SK-N-SH (cell line): Measurements from ENCODE around the gene RPRML. TPM values are rescaled to one million over a fixed set of nuclear protein-coding genes. Genes with fewer than 3 reads are reported as not detected.

Experiments used
- CTCF ChIA-PET: fragments of 300-600, 350-600 bp; formaldehyde crosslinking; extraction: SDS; loops from one replicate; lab custom pipeline; 2021; lab: Yijun Ruan, JAX
- POLR2A ChIA-PET: fragments of 350-600 bp; sonication (Branson Sonifier 250); formaldehyde crosslinking; extraction: SDS; loops from one replicate; lab custom pipeline; 2020; ENCODE audit warnings: antibody characterized with exemption, inconsistent platforms; lab: Yijun Ruan, JAX
- DNase-seq: peaks from one replicate; pipeline ENCODE4 v3.0.0; 2012
- H2AFZ ChIP-seq: fragments of 200-600 bp; sonication (generic); 2 replicates; pipeline ENCODE4 v1.8.1; 2016; ENCODE audit warnings: antibody characterized with exemption, mild to moderate bottlenecking, low read depth
- H3F3A ChIP-seq: fragments of 200-600 bp; sonication (generic); replicated peaks from 2 replicates; pipeline ENCODE3; 2016; ENCODE audit warnings: antibody characterized with exemption, mild to moderate bottlenecking; ENCODE audit not compliant: insufficient read depth
- H3K27ac ChIP-seq, 2 experiments: fragments of 200-500 bp in 1 of 2; fragments of 200-600 bp in 1 of 2; sonication (Bioruptor generic) in 1 of 2; sonication (generic), shearing (Covaris generic) in 1 of 2; 2 replicates each; pipeline versions ENCODE4 v1.5.1 to v1.6.1; 2014 to 2016; ENCODE audit warnings: low read depth in 2 of 2, inconsistent platforms in 1 of 2, low read length in 1 of 2, mild to moderate bottlenecking in 1 of 2, mixed read lengths in 1 of 2
- H3K27me3 ChIP-seq: fragments of 200-600 bp; sonication (generic), shearing (Covaris generic); 2 replicates; pipeline ENCODE4 v1.6.1; 2016; ENCODE audit warnings: mixed run types; ENCODE audit not compliant: insufficient read depth
- H3K36me3 ChIP-seq, 2 experiments: fragments of 200-500 bp in 1 of 2; fragments of 200-600 bp in 1 of 2; sonication (Bioruptor generic) in 1 of 2; sonication (generic) in 1 of 2; replicated peaks in 1 of 2; 2 replicates each; pipeline versions ENCODE3 to v1.5.1; 2014 to 2016; ENCODE audit warnings: low read length in 1 of 2, mild to moderate bottlenecking in 1 of 2; ENCODE audit not compliant: insufficient read depth in 2 of 2, control insufficient read depth in 1 of 2
- H3K4me1 ChIP-seq, 2 experiments: fragments of 200-500 bp in 1 of 2; fragments of 200-600 bp in 1 of 2; sonication (Bioruptor generic) in 1 of 2; sonication (generic), shearing (Covaris generic) in 1 of 2; 2 replicates each; pipeline versions ENCODE4 v1.5.1 to v1.6.1; 2014 to 2016; ENCODE audit warnings: low read depth in 1 of 2, low read length in 1 of 2, mixed run types in 1 of 2; ENCODE audit not compliant: insufficient read depth in 2 of 2, control insufficient read depth in 1 of 2
- H3K4me2 ChIP-seq: fragments of 200-600 bp; sonication (generic), shearing (Covaris generic); 2 replicates; pipeline ENCODE4 v1.6.1; 2017; ENCODE audit warnings: mixed run types
- H3K4me3 ChIP-seq, 2 experiments: fragments of 200-500 bp in 1 of 2; fragments of 200-600 bp in 1 of 2; sonication (Bioruptor generic) in 1 of 2; sonication (generic), shearing (Covaris generic) in 1 of 2; 2 replicates each; pipeline versions ENCODE4 v1.5.1 to v1.8.1; 2014 to 2016; ENCODE audit warnings: low read depth in 2 of 2, inconsistent platforms in 1 of 2, low read length in 1 of 2, mild to moderate bottlenecking in 1 of 2, mixed read lengths in 1 of 2, moderate library complexity in 1 of 2
- H3K79me2 ChIP-seq: fragments of 200-600 bp; sonication (generic); 2 replicates; pipeline ENCODE4 v1.8.1; 2017; ENCODE audit warnings: mild to moderate bottlenecking; ENCODE audit not compliant: insufficient read depth
- H3K9ac ChIP-seq: fragments of 200-600 bp; sonication (generic); 2 replicates; pipeline ENCODE4 v1.6.1; 2017; ENCODE audit warnings: mixed run types
- H3K9me2 ChIP-seq: fragments of 200-600 bp; sonication (generic); 2 replicates; pipeline ENCODE4 v1.6.1; 2017; ENCODE audit warnings: mixed run types
- H3K9me3 ChIP-seq: fragments of 200-600 bp; sonication (generic); 2 replicates; pipeline ENCODE4 v1.6.1; 2017; ENCODE audit warnings: mixed run types, mild to moderate bottlenecking, moderate library complexity
- H4K20me1 ChIP-seq: fragments of 200-600 bp; sonication (generic); 2 replicates; pipeline ENCODE4 v1.6.1; 2017; ENCODE audit warnings: mild to moderate bottlenecking, mixed run types; ENCODE audit not compliant: insufficient read depth
- CHD2 ChIP-seq: fragments of 150-350 bp; IDR thresholded peaks from 2 replicates; pipeline ENCODE4 v1.6.1; 2018; ENCODE audit warnings: low read length; ENCODE audit not compliant: partially characterized antibody
- ELF1 ChIP-seq: IDR thresholded peaks from 2 replicates; pipeline ENCODE4 v1.4.0; 2012
- EP300 ChIP-seq, 2 experiments: IDR thresholded peaks; 2 replicates each; pipeline versions ENCODE4 v1.4.0 to v1.6.1; 2012; ENCODE audit warnings: borderline replicate concordance in 1 of 2, low read depth in 1 of 2, low read length in 1 of 2
- FOXJ3 ChIP-seq: sonication (generic); formaldehyde crosslinking; IDR thresholded peaks from 2 replicates; pipeline ENCODE4 v1.5.1; 2020; ENCODE audit warnings: mild to moderate bottlenecking, missing genetic modification reagents
- FOXM1 ChIP-seq: IDR thresholded peaks from 2 replicates; pipeline ENCODE4 v1.4.0; 2012; ENCODE audit warnings: low read depth, mild to moderate bottlenecking
- GATA2 ChIP-seq: sonication (generic); formaldehyde crosslinking; IDR thresholded peaks from 2 replicates; pipeline ENCODE4 v1.5.0; 2020; ENCODE audit warnings: mild to moderate bottlenecking, missing genetic modification reagents
- MXI1 ChIP-seq: IDR thresholded peaks from 2 replicates; pipeline ENCODE4 v1.6.1; 2012; ENCODE audit warnings: mild to moderate bottlenecking, low read depth, low read length, improper control_type of control experiment
- RCOR1 ChIP-seq: fragments of 150-350 bp; IDR thresholded peaks from 2 replicates; pipeline ENCODE4 v1.6.1; 2017; ENCODE audit warnings: antibody characterized with exemption, low read length
- SMC3 ChIP-seq: IDR thresholded peaks from 2 replicates; pipeline ENCODE4 v1.6.1; 2012; ENCODE audit warnings: low read depth, low read length, improper control_type of control experiment
- TAF1 ChIP-seq: IDR thresholded peaks from 2 replicates; pipeline ENCODE4 v1.6.1; 2012; ENCODE audit warnings: low read depth, mild to moderate bottlenecking, low read length, moderate library complexity, borderline replicate concordance
- TEAD4 ChIP-seq: IDR thresholded peaks from 2 replicates; pipeline ENCODE4 v1.4.0; 2012; ENCODE audit warnings: mild to moderate bottlenecking, borderline replicate concordance; ENCODE audit not compliant: insufficient read depth
- WGBS: methylation state at CpG from one replicate; pipeline ENCODE4 v1.1.6; 2017; ENCODE audit warnings: low lambda C conversion rate; 5-methylcytosine and 5-hydroxymethylcytosine counted together
- polyA plus RNA-seq, 3 experiments: library from polyadenylated mRNA; depleted of rRNA; stranded (reverse); fragments of >200 nt; gene quantifications; 2 replicates each; pipeline ENCODE4 v1.2.3, GENCODE V29; 2012
- TF ChIP-seq, protein P1 (sequence below): IDR thresholded peaks from 2 replicates; pipeline ENCODE4; 2012
- TF ChIP-seq, protein P2 (sequence below): IDR thresholded peaks from 2 replicates; pipeline ENCODE4 v1.6.1; 2012; ENCODE audit warnings: mild to moderate bottlenecking, low read depth, low read length, moderate library complexity
- TF ChIP-seq, protein P3 (sequence below): fragments of 200-600 bp; sonication (generic); IDR thresholded peaks from 2 replicates; pipeline ENCODE4 v1.6.1; 2017; ENCODE audit warnings: antibody characterized with exemption, mild to moderate bottlenecking, moderate library complexity
- TF ChIP-seq, protein P4 (sequence below): IDR thresholded peaks from 2 replicates; pipeline ENCODE4 v1.4.0; 2012; ENCODE audit warnings: low read depth, borderline replicate concordance
- TF ChIP-seq, protein P5 (sequence below): IDR thresholded peaks from 2 replicates; pipeline ENCODE4 v1.4.0; 2012; ENCODE audit warnings: low read depth, borderline replicate concordance
- TF ChIP-seq, protein P6 (sequence below): fragments of 150-350 bp; IDR thresholded peaks from 2 replicates; pipeline ENCODE4 v1.6.1; 2017; ENCODE audit warnings: antibody characterized with exemption, low read length, low read depth, borderline replicate concordance

RPRML gene
- polyA plus RNA-seq, 1 of the 3 experiments (the other 2 are of a cell fraction) = not detected

DNA sequence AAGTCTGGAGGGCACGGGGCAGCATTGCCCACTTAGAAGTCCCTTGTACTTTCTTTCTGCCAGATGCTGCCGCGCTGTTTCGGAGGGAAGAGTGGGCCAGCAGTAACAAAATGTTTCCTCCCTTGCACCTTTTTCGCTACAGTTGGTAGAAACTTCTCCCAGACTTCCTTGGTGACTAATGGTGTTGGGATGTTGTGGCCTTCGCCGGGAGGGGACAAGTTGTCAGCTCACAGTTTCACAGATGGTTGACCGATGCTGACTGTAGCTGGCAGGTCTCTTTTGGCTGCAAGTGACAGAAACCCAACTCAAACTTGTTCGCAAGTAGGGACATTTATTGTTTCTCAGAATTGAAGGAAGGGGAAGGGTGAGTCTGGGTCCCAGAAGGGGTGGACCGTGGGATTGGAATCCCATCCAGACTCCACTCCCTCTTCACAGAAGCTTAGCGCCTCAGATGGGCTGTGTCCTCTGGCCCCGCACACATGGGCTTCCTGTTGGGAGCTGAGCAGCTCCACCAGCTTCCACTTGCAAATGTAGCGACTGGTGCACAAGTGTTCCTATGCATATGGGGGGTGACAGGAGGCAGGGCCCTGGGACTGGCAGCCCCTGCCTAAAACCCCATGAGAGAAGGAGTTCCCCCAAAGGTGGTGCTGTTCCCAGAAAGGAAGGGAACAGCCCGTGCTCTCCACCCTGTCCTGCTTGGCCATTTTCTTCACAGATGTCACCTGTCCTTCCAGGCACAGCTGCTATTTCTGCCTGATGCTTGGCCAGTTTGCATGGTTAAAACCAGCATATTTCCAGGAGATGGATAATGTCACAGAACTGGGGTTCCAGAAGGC, 30.9 kb upstream of the RPRML start:
- Histone ChIP-seq H3K79me2 (no peaks in the 10 kb centered on the region), H3K4me3 (no peak overlapping the region), H3F3A (peaks cover 4% of the 10 kb centered on the region), H3K4me2 (no peak overlapping the region), H2AFZ (no peak overlapping the region), H3K9me2 (no peaks in the 10 kb centered on the region), H3K4me1 (no peaks in the 10 kb centered on the region; a peak in 1 of 4 replicates), H4K20me1 (no peaks in the 10 kb centered on the region), H3K27ac (no peak overlapping the region), H3K36me3 (peaks cover 0 to 4% of the 10 kb centered on the region in 2 experiments)
- DNase-seq = no peak
- POLR2A ChIA-PET = no interaction called here
- CTCF ChIA-PET = interaction anchor here (0.8 to 3.4 kb wide), 4 partner anchors 9 to 175 kb away, joined by 3 to 18 read pairs (median 4); no protein-coding TSS in a partner anchor
- TF ChIP-seq SMC3 (no peak), TAF1 (no peak), GATA2 (CRISPR knock-in tag) (no peak), MXI1 (no peak), CHD2 (no peak), FOXM1 (no peak), EP300 (IDR thresholded peaks at IDR 0.05; ENCODE audit: borderline replicate concordance in 1 of 2, low read depth in 1 of 2, low read length in 1 of 2) (no peak), ELF1 (no peak), RCOR1 (no peak), TEAD4 (no peak), FOXJ3 (CRISPR knock-in tag) (no peak)
- TF ChIP-seq, protein P1, sequence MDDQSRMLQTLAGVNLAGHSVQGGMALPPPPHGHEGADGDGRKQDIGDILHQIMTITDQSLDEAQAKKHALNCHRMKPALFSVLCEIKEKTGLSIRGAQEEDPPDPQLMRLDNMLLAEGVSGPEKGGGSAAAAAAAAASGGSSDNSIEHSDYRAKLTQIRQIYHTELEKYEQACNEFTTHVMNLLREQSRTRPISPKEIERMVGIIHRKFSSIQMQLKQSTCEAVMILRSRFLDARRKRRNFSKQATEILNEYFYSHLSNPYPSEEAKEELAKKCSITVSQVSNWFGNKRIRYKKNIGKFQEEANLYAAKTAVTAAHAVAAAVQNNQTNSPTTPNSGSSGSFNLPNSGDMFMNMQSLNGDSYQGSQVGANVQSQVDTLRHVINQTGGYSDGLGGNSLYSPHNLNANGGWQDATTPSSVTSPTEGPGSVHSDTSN = no peak
- TF ChIP-seq, protein P2, sequence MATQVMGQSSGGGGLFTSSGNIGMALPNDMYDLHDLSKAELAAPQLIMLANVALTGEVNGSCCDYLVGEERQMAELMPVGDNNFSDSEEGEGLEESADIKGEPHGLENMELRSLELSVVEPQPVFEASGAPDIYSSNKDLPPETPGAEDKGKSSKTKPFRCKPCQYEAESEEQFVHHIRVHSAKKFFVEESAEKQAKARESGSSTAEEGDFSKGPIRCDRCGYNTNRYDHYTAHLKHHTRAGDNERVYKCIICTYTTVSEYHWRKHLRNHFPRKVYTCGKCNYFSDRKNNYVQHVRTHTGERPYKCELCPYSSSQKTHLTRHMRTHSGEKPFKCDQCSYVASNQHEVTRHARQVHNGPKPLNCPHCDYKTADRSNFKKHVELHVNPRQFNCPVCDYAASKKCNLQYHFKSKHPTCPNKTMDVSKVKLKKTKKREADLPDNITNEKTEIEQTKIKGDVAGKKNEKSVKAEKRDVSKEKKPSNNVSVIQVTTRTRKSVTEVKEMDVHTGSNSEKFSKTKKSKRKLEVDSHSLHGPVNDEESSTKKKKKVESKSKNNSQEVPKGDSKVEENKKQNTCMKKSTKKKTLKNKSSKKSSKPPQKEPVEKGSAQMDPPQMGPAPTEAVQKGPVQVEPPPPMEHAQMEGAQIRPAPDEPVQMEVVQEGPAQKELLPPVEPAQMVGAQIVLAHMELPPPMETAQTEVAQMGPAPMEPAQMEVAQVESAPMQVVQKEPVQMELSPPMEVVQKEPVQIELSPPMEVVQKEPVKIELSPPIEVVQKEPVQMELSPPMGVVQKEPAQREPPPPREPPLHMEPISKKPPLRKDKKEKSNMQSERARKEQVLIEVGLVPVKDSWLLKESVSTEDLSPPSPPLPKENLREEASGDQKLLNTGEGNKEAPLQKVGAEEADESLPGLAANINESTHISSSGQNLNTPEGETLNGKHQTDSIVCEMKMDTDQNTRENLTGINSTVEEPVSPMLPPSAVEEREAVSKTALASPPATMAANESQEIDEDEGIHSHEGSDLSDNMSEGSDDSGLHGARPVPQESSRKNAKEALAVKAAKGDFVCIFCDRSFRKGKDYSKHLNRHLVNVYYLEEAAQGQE = no peak
- TF ChIP-seq, protein P3, sequence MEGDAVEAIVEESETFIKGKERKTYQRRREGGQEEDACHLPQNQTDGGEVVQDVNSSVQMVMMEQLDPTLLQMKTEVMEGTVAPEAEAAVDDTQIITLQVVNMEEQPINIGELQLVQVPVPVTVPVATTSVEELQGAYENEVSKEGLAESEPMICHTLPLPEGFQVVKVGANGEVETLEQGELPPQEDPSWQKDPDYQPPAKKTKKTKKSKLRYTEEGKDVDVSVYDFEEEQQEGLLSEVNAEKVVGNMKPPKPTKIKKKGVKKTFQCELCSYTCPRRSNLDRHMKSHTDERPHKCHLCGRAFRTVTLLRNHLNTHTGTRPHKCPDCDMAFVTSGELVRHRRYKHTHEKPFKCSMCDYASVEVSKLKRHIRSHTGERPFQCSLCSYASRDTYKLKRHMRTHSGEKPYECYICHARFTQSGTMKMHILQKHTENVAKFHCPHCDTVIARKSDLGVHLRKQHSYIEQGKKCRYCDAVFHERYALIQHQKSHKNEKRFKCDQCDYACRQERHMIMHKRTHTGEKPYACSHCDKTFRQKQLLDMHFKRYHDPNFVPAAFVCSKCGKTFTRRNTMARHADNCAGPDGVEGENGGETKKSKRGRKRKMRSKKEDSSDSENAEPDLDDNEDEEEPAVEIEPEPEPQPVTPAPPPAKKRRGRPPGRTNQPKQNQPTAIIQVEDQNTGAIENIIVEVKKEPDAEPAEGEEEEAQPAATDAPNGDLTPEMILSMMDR = no peak
- TF ChIP-seq, protein P4, sequence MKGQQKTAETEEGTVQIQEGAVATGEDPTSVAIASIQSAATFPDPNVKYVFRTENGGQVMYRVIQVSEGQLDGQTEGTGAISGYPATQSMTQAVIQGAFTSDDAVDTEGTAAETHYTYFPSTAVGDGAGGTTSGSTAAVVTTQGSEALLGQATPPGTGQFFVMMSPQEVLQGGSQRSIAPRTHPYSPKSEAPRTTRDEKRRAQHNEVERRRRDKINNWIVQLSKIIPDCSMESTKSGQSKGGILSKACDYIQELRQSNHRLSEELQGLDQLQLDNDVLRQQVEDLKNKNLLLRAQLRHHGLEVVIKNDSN = no peak
- TF ChIP-seq, protein P5, sequence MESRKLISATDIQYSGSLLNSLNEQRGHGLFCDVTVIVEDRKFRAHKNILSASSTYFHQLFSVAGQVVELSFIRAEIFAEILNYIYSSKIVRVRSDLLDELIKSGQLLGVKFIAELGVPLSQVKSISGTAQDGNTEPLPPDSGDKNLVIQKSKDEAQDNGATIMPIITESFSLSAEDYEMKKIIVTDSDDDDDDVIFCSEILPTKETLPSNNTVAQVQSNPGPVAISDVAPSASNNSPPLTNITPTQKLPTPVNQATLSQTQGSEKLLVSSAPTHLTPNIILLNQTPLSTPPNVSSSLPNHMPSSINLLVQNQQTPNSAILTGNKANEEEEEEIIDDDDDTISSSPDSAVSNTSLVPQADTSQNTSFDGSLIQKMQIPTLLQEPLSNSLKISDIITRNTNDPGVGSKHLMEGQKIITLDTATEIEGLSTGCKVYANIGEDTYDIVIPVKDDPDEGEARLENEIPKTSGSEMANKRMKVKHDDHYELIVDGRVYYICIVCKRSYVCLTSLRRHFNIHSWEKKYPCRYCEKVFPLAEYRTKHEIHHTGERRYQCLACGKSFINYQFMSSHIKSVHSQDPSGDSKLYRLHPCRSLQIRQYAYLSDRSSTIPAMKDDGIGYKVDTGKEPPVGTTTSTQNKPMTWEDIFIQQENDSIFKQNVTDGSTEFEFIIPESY = no peak
- TF ChIP-seq, protein P6, sequence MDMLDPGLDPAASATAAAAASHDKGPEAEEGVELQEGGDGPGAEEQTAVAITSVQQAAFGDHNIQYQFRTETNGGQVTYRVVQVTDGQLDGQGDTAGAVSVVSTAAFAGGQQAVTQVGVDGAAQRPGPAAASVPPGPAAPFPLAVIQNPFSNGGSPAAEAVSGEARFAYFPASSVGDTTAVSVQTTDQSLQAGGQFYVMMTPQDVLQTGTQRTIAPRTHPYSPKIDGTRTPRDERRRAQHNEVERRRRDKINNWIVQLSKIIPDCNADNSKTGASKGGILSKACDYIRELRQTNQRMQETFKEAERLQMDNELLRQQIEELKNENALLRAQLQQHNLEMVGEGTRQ = no peak
- TF ChIP-seq, all 33 proteins: peak for 0
- Histone ChIP-seq H3K27me3 (no peaks in the 10 kb centered on the region), H3K9me3 (no peaks in the 10 kb centered on the region), H3K9ac (no peak overlapping the region)
- WGBS = 87% methylated on average over 14 of the region's 14 CpGs
